HEK293 (cell line): Measurements from ENCODE around the gene DNAJC7.

Experiments
- SETDB1 ChIP-seq: IDR thresholded peaks from one replicate; pipeline ENCODE4 v1.6.1; 2017; ENCODE audit warnings: mild to moderate bottlenecking, low read length, moderate library complexity, mixed read lengths; ENCODE audit not compliant: insufficient read length
- WT1 ChIP-seq: fragments of 450-650 bp; formaldehyde crosslinking; IDR thresholded peaks from 2 replicates; pipeline ENCODE4 v1.5.1; 2016; ENCODE audit warnings: missing biosample characterization, missing genetic modification characterization
- ZBTB1 ChIP-seq: fragments of 450-650 bp; formaldehyde crosslinking; IDR thresholded peaks from 2 replicates; pipeline ENCODE4 v1.5.1; 2016; ENCODE audit warnings: missing biosample characterization, missing genetic modification characterization
- ZBTB20 ChIP-seq: fragments of 450-650 bp; formaldehyde crosslinking; IDR thresholded peaks from 2 replicates; pipeline ENCODE4 v1.5.1; 2016; ENCODE audit warnings: missing biosample characterization, missing genetic modification characterization
- ZBTB48 ChIP-seq: fragments of 450-650 bp; formaldehyde crosslinking; IDR thresholded peaks from 2 replicates; pipeline ENCODE4 v1.5.1; 2016; ENCODE audit warnings: missing biosample characterization, missing genetic modification characterization
- ZIC2 ChIP-seq: fragments of 450-650 bp; formaldehyde crosslinking; IDR thresholded peaks from 2 replicates; pipeline ENCODE4 v1.5.1; 2016; ENCODE audit warnings: missing biosample characterization, missing genetic modification characterization
- ZNF133 ChIP-seq: fragments of 450-650 bp; formaldehyde crosslinking; IDR thresholded peaks from 2 replicates; pipeline ENCODE4 v1.5.1; 2016; ENCODE audit warnings: missing biosample characterization, missing genetic modification characterization
- ZNF2 ChIP-seq: fragments of 450-650 bp; formaldehyde crosslinking; IDR thresholded peaks from 2 replicates; pipeline ENCODE4 v1.5.1; 2016; ENCODE audit warnings: missing biosample characterization, missing genetic modification characterization
- ZNF324 ChIP-seq: fragments of 450-650 bp; formaldehyde crosslinking; IDR thresholded peaks from 2 replicates; pipeline ENCODE4 v1.5.1; 2016; ENCODE audit warnings: missing biosample characterization, missing genetic modification characterization
- ZNF354C ChIP-seq: fragments of 450-650 bp; formaldehyde crosslinking; IDR thresholded peaks from 2 replicates; pipeline ENCODE4 v1.5.1; 2016; ENCODE audit warnings: missing biosample characterization, missing genetic modification characterization, low read depth, borderline replicate concordance
- ZNF423 ChIP-seq: fragments of 450-650 bp; formaldehyde crosslinking; IDR thresholded peaks from 2 replicates; pipeline ENCODE4 v1.5.1; 2016; ENCODE audit warnings: missing biosample characterization, missing genetic modification characterization
- ZNF473 ChIP-seq: fragments of 450-650 bp; formaldehyde crosslinking; IDR thresholded peaks from 2 replicates; pipeline ENCODE4 v1.5.1; 2017; ENCODE audit warnings: missing biosample characterization, missing genetic modification characterization
- ZNF501 ChIP-seq: fragments of 450-650 bp; formaldehyde crosslinking; IDR thresholded peaks from 2 replicates; pipeline ENCODE4 v1.5.1; 2016; ENCODE audit warnings: missing biosample characterization, missing genetic modification characterization
- ZNF558 ChIP-seq: fragments of 450-650 bp; formaldehyde crosslinking; IDR thresholded peaks from 2 replicates; pipeline ENCODE4 v1.5.1; 2016; ENCODE audit warnings: missing biosample characterization, missing genetic modification characterization
- ZNF621 ChIP-seq: fragments of 450-650 bp; formaldehyde crosslinking; IDR thresholded peaks from 2 replicates; pipeline ENCODE4 v1.5.1; 2017; ENCODE audit warnings: missing biosample characterization, missing genetic modification characterization
- ZNF747 ChIP-seq: fragments of 450-650 bp; formaldehyde crosslinking; IDR thresholded peaks from 2 replicates; pipeline ENCODE4 v1.5.1; 2016; ENCODE audit warnings: missing biosample characterization, missing genetic modification characterization
- ZNF768 ChIP-seq: fragments of 450-650 bp; formaldehyde crosslinking; IDR thresholded peaks from 2 replicates; pipeline ENCODE4 v1.5.1; 2018; ENCODE audit warnings: missing biosample characterization, mild to moderate bottlenecking, missing genetic modification characterization
- ZNF776 ChIP-seq: fragments of 450-650 bp; formaldehyde crosslinking; IDR thresholded peaks from 2 replicates; pipeline ENCODE4 v1.5.0; 2017; ENCODE audit warnings: missing biosample characterization, missing genetic modification characterization, borderline replicate concordance
- TF ChIP-seq, protein P1 (sequence below): fragments of 450-650 bp; formaldehyde crosslinking; IDR thresholded peaks from 2 replicates; pipeline ENCODE4 v1.5.1; 2016; ENCODE audit warnings: missing biosample characterization, missing genetic modification characterization
- TF ChIP-seq, protein P2 (sequence below): fragments of 450-650 bp; formaldehyde crosslinking; IDR thresholded peaks from 2 replicates; pipeline ENCODE4 v1.5.1; 2016; ENCODE audit warnings: missing biosample characterization, missing genetic modification characterization
- TF ChIP-seq, protein P3 (sequence below): IDR thresholded peaks from 2 replicates; pipeline ENCODE4 v1.6.1; 2011; ENCODE audit warnings: mild to moderate bottlenecking, low read depth, low read length, borderline replicate concordance
- TF ChIP-seq, protein P4 (sequence below): fragments of 450-650 bp; formaldehyde crosslinking; IDR thresholded peaks from 2 replicates; pipeline ENCODE4 v1.5.1; 2016; ENCODE audit warnings: missing biosample characterization, missing genetic modification characterization
- TF ChIP-seq, protein P5 (sequence below): fragments of 450-650 bp; formaldehyde crosslinking; IDR thresholded peaks from 2 replicates; pipeline ENCODE4 v1.5.1; 2017; ENCODE audit warnings: missing biosample characterization, missing genetic modification characterization
- TF ChIP-seq, protein P6 (sequence below): fragments of 450-650 bp; formaldehyde crosslinking; IDR thresholded peaks from 2 replicates; pipeline ENCODE4 v1.5.1; 2017; ENCODE audit warnings: missing biosample characterization, missing genetic modification characterization
- TF ChIP-seq, protein P7 (sequence below): fragments of 450-650 bp; formaldehyde crosslinking; IDR thresholded peaks from 2 replicates; pipeline ENCODE4 v1.5.1; 2016; ENCODE audit warnings: missing biosample characterization, missing genetic modification characterization

Gene DNAJC7

DNA sequence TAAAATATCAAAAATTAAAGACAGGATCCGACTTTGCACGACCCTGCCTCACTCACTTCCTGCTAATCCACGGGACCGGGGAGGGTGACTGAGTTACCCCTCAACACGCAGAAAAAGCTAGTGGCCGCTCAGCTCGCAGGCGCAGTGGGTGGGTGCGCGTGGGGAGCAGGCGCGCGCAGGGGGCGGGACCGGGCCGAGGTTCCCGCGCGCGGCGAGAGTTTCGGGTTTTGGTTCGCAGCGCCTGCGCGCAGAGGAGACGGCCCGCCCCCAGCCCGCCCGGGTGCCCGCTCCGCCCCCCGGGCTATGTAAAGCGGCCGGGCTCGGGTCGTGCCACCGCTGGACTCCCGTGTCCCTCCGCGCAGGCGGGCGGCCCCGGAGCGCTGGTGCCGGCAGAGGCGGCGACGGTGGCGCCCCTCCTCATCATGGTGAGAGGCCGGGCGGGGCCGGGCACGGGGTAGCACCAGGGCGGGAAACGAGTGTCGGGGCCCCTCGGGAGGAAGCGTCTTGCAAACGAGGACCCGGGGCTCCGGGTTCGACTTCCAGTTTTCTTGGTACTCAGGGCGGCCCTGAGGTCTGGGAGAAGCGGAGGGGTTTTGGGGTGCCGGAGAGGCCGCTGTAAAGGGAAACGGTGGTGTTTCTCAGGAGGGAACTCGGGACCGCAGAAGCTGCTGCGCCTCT, 50.6 kb downstream of the DNAJC7 start, which contains the start of gene CNP (continued):
- no peak for TF ChIP-seq ZNF324
- TF ChIP-seq ZBTB20, result peak; percentile 88; the same call in 1 of the 2 replicates
- TF ChIP-seq ZNF747 (tag by site-specific recombination), result no peak
- no peak for TF ChIP-seq ZNF423 (tag by site-specific recombination)
- TF ChIP-seq, protein P1, sequence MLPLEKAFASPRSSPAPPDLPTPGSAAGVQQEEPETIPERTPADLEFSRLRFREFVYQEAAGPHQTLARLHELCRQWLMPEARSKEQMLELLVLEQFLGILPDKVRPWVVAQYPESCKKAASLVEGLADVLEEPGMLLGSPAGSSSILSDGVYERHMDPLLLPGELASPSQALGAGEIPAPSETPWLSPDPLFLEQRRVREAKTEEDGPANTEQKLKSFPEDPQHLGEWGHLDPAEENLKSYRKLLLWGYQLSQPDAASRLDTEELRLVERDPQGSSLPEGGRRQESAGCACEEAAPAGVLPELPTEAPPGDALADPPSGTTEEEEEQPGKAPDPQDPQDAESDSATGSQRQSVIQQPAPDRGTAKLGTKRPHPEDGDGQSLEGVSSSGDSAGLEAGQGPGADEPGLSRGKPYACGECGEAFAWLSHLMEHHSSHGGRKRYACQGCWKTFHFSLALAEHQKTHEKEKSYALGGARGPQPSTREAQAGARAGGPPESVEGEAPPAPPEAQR (tag by site-specific recombination), result no peak
- TF ChIP-seq ZBTB48 (tag by site-specific recombination), result no peak
- TF ChIP-seq, protein P2, sequence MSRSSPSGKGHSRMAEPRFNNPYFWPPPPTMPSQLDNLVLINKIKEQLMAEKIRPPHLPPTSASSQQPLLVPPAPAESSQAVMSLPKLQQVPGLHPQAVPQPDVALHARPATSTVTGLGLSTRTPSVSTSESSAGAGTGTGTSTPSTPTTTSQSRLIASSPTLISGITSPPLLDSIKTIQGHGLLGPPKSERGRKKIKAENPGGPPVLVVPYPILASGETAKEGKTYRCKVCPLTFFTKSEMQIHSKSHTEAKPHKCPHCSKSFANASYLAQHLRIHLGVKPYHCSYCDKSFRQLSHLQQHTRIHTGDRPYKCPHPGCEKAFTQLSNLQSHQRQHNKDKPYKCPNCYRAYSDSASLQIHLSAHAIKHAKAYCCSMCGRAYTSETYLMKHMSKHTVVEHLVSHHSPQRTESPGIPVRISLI, result no peak
- no peak for TF ChIP-seq ZNF501 (tag by site-specific recombination)
- TF ChIP-seq ZNF558 (tag by site-specific recombination), result no peak
- peak; percentile 20 for TF ChIP-seq ZIC2 (tag by site-specific recombination)
- TF ChIP-seq ZNF473 (tag by site-specific recombination), result no peak
- TF ChIP-seq, protein P3, sequence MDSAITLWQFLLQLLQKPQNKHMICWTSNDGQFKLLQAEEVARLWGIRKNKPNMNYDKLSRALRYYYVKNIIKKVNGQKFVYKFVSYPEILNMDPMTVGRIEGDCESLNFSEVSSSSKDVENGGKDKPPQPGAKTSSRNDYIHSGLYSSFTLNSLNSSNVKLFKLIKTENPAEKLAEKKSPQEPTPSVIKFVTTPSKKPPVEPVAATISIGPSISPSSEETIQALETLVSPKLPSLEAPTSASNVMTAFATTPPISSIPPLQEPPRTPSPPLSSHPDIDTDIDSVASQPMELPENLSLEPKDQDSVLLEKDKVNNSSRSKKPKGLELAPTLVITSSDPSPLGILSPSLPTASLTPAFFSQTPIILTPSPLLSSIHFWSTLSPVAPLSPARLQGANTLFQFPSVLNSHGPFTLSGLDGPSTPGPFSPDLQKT, result no peak
- TF ChIP-seq ZNF768 (tag by site-specific recombination), result no peak
- TF ChIP-seq, protein P4, sequence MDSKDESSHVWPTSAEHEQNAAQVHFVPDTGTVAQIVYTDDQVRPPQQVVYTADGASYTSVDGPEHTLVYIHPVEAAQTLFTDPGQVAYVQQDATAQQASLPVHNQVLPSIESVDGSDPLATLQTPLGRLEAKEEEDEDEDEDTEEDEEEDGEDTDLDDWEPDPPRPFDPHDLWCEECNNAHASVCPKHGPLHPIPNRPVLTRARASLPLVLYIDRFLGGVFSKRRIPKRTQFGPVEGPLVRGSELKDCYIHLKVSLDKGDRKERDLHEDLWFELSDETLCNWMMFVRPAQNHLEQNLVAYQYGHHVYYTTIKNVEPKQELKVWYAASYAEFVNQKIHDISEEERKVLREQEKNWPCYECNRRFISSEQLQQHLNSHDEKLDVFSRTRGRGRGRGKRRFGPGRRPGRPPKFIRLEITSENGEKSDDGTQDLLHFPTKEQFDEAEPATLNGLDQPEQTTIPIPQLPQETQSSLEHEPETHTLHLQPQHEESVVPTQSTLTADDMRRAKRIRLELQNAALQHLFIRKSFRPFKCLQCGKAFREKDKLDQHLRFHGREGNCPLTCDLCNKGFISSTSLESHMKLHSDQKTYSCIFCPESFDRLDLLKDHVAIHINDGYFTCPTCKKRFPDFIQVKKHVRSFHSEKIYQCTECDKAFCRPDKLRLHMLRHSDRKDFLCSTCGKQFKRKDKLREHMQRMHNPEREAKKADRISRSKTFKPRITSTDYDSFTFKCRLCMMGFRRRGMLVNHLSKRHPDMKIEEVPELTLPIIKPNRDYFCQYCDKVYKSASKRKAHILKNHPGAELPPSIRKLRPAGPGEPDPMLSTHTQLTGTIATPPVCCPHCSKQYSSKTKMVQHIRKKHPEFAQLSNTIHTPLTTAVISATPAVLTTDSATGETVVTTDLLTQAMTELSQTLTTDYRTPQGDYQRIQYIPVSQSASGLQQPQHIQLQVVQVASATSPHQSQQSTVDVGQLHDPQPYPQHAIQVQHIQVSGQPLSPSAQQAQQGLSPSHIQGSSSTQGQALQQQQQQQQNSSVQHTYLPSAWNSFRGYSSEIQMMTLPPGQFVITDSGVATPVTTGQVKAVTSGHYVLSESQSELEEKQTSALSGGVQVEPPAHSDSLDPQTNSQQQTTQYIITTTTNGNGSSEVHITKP (tag by site-specific recombination), result no peak
- TF ChIP-seq, protein P5, sequence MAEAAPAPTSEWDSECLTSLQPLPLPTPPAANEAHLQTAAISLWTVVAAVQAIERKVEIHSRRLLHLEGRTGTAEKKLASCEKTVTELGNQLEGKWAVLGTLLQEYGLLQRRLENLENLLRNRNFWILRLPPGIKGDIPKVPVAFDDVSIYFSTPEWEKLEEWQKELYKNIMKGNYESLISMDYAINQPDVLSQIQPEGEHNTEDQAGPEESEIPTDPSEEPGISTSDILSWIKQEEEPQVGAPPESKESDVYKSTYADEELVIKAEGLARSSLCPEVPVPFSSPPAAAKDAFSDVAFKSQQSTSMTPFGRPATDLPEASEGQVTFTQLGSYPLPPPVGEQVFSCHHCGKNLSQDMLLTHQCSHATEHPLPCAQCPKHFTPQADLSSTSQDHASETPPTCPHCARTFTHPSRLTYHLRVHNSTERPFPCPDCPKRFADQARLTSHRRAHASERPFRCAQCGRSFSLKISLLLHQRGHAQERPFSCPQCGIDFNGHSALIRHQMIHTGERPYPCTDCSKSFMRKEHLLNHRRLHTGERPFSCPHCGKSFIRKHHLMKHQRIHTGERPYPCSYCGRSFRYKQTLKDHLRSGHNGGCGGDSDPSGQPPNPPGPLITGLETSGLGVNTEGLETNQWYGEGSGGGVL (tag by site-specific recombination), result 0 out of 2 replicates have a peak, but pooled peaks have one; percentile 30
- TF ChIP-seq WT1 (tag by site-specific recombination), result no peak
- TF ChIP-seq, protein P6, sequence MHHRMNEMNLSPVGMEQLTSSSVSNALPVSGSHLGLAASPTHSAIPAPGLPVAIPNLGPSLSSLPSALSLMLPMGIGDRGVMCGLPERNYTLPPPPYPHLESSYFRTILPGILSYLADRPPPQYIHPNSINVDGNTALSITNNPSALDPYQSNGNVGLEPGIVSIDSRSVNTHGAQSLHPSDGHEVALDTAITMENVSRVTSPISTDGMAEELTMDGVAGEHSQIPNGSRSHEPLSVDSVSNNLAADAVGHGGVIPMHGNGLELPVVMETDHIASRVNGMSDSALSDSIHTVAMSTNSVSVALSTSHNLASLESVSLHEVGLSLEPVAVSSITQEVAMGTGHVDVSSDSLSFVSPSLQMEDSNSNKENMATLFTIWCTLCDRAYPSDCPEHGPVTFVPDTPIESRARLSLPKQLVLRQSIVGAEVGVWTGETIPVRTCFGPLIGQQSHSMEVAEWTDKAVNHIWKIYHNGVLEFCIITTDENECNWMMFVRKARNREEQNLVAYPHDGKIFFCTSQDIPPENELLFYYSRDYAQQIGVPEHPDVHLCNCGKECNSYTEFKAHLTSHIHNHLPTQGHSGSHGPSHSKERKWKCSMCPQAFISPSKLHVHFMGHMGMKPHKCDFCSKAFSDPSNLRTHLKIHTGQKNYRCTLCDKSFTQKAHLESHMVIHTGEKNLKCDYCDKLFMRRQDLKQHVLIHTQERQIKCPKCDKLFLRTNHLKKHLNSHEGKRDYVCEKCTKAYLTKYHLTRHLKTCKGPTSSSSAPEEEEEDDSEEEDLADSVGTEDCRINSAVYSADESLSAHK (tag by site-specific recombination), result no peak
- no peak for TF ChIP-seq ZBTB1 (tag by site-specific recombination)
- TF ChIP-seq, protein P7, sequence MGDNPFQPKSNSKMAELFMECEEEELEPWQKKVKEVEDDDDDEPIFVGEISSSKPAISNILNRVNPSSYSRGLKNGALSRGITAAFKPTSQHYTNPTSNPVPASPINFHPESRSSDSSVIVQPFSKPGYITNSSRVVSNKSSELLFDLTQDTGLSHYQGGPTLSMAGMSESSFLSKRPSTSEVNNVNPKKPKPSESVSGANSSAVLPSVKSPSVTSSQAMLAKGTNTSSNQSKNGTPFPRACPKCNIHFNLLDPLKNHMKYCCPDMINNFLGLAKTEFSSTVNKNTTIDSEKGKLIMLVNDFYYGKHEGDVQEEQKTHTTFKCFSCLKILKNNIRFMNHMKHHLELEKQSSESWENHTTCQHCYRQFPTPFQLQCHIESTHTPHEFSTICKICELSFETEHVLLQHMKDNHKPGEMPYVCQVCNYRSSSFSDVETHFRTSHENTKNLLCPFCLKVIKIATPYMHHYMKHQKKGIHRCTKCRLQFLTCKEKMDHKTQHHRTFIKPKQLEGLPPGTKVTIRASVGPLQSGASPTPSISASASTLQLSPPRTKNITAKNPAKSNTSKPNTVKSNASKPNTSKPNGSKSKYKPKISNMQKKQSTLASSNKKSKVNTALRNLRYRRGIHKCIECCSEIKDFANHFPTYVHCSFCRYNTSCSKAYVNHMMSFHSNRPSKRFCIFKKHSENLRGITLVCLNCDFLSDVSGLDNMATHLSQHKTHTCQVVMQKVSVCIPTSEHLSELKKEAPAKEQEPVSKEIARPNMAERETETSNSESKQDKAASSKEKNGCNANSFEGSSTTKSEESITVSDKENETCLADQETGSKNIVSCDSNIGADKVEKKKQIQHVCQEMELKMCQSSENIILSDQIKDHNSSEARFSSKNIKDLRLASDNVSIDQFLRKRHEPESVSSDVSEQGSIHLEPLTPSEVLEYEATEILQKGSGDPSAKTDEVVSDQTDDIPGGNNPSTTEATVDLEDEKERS, result no peak
- no peak for TF ChIP-seq ZNF133 (tag by site-specific recombination)
- TF ChIP-seq ZNF354C, result no peak
- no peak for TF ChIP-seq ZNF776 (tag by site-specific recombination)
- TF ChIP-seq ZNF2 (tag by site-specific recombination), result no peak
- no peak for TF ChIP-seq ZNF621 (tag by site-specific recombination)
- no peak for TF ChIP-seq SETDB1
